ENCODE data around the gene PSD4.

PSD4 gene

DNA sequence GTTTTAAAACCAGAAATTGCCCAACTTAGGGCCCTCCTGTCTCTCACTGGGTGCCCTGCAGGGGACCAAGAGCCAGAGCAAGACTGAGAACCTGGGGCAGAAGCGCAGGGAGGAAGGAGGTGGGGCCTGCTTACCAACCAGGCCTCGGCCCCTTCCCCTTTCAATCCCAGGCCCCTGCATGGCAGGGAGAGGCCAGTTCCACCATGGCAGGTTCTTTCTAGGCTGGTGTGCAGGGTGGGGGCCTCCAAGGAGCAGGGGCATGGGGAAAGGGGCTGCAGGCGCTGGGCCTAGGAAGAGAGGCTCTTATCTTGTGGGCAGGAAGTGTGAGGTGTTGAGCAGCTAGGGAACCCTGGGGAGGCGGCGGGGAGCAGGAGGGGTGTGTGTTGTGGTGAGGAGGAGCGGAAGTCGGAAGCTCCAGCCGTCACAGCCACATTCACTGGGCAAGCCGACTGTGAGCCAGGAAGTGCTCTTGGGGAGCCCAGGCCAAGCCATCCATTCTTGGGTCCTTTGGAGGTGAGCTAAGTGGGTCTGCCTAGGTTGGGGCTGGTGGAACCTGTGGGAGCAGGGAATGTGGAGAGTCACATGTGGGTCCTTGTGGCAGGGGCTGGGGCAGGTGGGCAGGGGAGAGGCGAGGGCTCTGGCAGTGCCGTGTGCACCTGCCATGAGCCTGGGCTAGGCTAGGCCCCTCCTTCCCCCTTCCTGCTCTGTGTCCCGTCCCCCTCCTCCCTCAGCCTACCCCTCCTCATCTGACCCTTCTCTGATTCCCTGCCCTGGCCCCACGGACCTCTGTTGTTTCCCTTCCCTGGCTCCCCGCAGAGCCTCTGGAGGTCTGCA is at the start of gene PSD4:
Gene PSD4 (plus strand): TSS at position 430 of the 834 bp plus-strand sequence. CDS start 8,486 bp downstream, outside the sequence.
- DNase-seq (ENCODE audit: low spot score): peak; percentile 58

DNA sequence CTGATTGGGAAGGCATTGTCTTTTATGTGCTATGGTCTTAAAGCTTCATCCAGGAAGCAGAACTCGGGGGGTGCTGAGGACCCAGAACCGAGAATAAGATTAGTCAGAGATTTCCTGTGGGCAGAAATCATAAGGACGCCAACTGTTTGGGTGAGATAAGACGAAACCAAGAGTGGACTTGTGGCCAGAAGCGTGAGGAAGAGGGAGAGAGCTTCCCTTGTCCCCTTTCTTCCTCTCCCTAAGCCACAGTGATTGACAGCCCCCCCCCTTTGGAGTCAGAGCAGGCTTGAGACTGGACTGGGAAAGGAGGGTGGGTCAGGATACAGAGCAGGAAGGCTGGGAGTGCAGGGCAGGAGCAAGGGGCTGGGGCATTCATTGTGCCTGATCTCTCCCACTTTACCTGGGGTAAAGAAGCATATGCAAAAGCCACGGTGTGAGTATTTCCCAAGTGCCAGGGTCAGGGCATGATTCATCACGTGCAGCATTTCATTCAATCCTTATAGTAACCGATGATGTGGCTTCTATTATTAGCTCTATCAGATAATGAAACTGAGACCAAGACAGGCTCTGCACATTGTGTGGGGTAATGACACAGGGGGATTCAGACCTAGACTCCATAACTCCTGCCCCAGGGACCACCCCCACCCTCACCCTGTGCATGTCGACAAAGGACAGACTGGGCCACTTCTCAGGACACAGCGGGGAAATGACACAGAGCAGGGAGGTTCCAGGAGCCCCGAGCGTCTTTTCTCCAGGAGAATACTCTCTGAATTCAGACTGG is 49.4 kb upstream of the PSD4 start:
- DNase-seq (ENCODE audit: low spot score): no peak

DNA sequence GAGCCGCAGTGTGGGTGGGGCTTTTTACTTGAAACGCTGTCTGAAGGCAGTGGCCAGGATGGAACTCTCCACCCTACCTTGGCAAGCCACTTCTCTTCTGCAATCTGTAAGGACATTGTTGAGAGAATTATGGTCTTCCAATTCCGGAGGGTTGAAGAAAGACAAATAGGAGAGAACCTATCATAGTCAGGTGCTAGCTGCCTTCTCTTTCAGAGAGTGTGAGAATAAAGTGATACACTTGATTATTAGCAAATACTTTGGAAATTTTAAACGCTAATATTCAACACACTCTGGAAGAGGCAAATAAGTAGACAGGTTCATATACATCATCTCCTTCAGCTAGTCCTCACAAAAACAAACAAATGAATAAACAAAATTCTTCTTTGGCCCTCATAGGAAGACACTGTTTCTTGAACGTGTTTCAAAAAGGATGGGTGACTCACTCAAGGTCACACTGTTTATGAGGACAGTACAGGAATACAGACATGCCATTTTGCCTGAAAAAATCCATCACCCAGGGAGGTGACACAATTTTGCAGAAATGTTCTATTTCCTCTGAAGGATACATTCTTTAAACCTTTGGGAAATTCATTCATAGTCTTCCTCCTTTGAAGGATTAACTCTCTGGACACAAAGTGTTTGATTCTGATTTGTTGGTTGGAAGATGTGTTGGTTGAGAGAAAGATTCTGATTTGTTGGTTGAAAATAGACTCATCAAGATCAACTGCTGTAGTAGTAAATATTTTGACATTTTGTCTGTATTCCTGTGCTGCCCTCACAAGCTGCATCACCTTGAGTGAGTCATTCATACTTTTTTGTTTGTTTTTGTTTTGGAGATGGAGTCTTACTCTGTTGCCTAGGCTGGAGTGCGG is 48.6 kb upstream of the PSD4 start:
- no peak for DNase-seq (ENCODE audit: low spot score)

DNA sequence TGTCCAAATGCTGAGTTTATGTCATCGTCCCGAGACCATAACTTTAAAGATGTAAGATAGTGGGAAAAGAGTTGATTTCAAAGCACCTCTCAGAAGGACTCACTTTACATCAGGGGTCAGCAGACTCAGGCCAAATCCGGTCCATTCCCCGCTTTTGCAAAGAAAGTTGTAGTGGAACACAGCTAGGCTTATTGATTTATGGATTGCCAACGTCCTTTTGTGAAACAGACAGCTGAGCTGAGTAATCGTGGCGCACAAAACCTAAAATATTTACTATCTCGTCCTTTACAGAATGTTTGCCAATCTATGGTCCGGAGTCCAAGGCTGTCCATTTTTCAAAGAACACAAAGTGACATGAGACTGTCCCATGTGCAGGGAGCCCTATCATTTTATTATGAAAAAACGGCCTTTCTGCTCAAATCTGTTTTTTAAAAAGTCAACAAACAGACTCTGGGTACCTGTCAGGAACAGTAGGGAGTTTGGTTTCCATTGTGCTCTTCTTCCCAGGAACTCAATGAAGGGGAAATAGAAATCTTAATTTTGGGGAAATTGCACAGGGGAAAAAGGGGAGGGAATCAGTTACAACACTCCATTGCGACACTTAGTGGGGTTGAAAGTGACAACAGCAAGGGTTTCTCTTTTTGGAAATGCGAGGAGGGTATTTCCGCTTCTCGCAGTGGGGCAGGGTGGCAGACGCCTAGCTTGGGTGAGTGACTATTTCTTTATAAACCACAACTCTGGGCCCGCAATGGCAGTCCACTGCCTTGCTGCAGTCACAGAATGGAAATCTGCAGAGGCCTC is 46.7 kb upstream of the PSD4 start, which contains the start of gene IL1RN:
Gene IL1RN (plus strand): TSS at position 754 of the 801 bp plus-strand sequence. CDS start 27 bp downstream, at position 781.
- no peak for DNase-seq (ENCODE audit: low spot score)

DNA sequence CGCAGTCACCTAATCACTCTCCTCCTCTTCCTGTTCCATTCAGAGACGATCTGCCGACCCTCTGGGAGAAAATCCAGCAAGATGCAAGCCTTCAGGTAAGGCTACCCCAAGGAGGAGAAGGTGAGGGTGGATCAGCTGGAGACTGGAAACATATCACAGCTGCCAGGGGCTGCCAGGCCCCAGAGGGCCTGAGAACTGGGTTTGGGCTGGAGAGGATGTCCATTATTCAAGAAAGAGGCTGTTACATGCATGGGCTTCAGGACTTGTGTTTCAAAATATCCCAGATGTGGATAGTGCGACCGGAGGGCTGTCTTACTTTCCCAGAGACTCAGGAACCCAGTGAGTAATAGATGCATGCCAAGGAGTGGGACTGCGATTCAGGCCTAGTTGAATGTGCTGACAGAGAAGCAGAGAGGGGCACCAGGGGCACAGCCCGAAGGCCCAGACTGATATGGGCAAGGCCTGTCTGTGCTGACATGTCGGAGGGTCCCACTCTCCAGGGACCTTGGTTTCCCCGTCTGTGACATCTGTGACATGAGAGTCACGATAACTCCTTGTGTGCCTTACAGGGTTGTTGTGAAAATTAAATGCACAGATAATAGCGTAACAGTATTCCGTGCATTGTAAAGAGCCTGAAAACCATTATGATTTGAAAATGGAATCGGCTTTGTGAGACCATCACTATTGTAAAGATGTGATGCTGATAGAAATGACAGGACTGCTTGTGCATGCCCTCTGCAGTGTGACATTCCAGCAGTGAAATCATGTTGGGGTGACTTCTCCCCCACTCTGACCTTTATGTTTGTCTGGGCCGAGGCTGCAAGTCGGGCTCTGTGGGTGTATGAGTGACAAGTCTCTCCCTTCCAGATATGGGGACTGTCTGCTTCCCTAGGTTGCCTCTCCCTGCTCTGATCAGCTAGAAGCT is 45.9 kb upstream of the PSD4 start:
- DNase-seq (ENCODE audit: low spot score): no peak

DNA sequence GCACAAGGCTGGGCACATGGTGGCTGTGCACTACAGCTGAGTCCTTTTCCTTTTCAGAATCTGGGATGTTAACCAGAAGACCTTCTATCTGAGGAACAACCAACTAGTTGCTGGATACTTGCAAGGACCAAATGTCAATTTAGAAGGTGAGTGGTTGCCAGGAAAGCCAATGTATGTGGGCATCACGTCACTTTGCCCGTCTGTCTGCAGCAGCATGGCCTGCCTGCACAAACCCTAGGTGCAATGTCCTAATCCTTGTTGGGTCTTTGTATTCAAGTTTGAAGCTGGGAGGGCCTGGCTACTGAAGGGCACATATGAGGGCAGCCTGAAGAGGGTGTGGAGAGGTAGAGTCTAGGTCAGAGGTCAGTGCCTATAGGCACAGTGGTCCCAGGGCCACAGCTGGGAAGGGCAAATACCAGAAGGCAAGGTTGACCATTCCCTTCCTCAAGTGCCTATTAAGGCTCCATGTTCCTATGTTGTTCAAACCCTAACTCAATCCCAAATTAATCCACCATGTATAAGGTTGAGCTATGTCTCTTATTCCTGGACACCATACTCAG is 44.2 kb upstream of the PSD4 start:
- no peak for DNase-seq (ENCODE audit: low spot score)

DNA sequence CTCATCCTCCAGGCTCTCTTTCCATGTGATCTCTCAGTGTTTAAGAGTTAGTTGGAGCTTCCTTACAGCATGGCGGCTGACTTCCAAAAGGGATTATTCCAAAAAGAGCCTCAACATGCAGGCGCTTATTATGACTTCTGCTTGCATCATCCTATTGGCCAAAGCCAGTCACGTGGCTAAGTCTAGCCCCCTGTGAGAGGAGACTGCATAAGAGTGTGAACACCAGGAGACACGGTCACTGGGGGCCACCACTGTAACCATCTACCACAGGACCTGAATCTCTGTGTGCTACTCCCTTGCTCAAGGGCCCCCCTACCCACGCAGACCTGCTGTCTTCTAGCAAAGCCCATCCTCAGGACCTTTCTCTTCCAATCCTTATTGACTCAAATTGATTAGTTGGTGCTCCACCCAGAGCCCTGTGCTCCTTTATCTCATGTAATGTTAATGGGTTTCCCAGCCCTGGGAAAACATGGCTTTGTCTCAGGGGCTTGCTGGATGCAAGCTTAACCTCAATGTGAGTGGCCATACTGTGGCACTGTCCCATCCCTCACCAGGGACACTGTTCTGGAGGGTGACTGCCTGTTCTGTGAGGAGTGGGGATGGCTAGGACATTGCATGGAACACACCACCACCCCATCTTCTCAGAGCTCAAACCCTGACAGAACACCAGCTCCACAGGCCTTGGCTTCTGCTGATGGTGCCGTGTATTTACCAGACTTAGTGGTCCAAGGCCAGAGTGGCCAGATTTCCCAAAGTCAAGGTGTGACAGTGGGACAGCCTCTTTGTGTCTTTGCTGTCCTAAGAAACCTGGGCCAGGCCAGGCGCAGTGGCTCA is 42.2 kb upstream of the PSD4 start:
- DNase-seq (ENCODE audit: low spot score): no peak

DNA sequence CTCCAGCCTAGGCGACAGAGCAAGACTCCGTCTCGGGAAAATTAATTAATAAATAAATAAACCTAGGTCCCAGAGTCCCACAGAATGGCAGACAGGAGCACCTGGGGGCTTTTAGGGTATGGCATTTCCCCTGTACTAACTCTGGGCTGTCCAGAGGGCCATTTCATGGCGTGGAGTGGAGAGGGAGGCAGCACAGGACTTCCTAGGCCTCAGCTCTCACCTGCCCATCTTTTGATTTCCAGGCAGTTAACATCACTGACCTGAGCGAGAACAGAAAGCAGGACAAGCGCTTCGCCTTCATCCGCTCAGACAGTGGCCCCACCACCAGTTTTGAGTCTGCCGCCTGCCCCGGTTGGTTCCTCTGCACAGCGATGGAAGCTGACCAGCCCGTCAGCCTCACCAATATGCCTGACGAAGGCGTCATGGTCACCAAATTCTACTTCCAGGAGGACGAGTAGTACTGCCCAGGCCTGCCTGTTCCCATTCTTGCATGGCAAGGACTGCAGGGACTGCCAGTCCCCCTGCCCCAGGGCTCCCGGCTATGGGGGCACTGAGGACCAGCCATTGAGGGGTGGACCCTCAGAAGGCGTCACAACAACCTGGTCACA is 41.3 kb upstream of the PSD4 start:
- DNase-seq (ENCODE audit: low spot score): no peak

DNA sequence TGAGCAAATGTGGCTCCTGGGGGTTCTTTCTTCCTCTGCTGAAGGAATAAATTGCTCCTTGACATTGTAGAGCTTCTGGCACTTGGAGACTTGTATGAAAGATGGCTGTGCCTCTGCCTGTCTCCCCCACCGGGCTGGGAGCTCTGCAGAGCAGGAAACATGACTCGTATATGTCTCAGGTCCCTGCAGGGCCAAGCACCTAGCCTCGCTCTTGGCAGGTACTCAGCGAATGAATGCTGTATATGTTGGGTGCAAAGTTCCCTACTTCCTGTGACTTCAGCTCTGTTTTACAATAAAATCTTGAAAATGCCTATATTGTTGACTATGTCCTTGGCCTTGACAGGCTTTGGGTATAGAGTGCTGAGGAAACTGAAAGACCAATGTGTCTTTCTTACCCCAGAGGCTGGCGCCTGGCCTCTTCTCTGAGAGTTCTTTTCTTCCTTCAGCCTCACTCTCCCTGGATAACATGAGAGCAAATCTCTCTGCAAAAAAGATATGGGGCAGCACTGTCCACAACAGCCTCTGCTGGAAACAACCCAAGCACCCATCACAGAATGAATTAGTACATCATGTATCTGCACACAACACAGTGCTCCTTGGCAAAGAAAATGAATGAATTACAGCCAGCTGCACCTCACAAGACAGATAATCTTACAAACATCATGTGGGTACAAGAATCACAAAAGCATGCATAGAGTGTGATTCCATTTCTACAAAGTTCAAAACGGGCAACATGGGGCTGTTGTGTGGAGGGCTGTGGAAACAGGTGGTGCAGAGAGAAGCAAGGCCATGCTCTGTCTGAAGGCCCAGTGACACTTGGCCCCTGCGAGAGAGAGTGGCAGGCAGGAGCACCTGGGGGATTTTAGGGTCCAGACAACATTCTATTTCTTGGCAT is 39.8 kb upstream of the PSD4 start:
- DNase-seq (ENCODE audit: low spot score): no peak

DNA sequence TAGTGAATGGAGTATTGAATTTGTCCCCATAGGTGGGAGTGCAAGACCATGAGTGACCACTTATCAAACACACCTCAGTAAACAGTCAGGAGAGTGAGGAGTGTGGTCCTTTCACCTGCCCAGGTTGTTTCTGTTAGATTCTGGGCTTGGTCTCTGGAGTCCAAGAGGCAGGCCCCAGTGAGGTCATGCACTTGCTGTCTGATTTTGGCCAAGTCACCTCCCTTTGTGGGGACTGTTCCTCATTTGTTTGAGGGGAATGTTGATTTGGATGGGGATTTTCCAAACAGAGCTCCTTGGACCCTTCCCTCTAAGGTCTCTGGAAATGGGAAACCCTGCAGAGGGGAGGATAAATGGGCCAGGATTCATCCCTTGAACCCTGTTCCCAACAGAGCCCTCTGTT is 39.1 kb upstream of the PSD4 start:
- DNase-seq (ENCODE audit: low spot score): no peak

DNA sequence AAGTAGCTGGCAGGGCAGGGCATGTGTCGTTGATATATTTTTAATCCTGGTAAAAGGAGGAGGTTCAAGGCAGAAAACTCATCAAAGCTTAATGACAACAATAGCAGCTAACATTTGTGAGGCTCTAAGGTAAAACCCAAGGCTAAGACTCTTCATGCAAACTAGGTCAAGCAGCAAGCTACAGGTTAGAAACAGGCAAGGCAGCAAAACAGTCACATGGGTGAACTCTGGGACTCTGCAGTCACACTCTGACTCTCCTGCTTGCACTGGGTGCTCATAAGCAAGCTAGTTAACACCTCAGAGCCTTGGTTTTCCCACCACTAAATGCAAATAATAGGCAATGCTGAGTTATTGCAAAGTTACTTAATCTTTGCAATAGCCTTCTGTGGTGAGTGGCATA is 38.5 kb upstream of the PSD4 start:
- DNase-seq (ENCODE audit: low spot score): no peak

DNA sequence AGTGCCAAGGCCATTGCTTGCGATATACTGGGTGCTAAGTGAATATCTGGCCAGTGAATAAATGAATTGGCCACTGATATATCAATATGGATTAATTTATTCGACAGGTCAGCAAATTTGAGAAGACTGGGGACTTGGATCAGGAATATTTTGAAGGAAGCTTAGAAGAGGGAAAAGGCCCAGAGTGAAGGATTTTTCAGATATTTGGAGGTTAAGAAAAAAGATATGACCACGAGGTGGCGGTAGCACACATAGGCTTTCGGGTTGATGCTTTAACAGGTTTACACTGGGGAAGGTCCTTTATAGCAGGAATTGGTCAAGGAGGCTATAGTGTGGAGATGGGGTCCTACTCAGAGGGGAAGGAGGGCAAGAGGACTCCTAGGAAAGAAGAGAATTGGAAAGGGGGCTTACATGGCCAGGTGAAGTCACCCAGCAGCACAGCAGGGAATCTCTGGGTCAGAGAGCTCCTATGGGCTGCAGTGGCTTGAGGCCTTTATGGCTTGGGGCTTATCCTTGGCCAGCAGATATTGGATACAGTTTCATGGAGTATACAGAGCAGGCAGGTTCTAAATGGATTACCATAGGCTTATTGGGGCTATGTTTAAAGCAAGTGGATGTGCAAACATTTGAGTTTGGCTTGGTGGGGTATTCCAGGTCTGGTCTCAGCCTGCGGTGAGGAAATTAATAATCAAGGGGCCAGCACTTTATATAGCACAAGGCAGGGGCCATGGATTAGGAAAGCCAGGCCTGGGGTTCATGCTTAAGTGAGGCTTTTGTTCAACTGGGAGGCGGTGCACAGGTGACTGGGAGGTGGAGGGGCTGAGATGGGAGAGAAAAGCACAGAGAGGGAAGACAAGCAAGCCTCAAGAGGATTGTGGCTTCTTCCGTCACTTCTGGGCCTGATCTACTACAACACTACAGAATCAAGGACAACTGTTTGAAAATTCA is 36.7 kb upstream of the PSD4 start:
- peak; percentile 69 for DNase-seq (ENCODE audit: low spot score)

DNA sequence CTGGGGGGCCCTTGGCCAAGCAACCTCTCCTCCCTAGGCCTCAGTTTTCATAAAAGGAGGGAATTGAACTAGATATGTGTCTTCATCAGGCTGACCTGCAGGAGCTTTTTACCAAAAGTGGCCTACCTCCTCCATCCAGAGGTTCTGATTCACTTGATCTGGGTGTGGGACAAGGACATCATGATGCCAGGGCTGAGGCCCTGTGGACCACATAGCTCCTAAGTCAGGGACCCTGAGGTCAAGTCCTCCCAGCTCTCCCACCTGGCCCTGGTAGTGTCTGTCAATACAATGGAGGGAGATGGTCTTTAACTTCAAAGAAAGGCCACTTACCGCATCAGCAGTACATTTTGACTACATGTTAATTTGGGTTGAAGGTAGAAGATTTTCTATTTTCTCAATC is 35.9 kb upstream of the PSD4 start:
- DNase-seq (ENCODE audit: low spot score): no peak

DNA sequence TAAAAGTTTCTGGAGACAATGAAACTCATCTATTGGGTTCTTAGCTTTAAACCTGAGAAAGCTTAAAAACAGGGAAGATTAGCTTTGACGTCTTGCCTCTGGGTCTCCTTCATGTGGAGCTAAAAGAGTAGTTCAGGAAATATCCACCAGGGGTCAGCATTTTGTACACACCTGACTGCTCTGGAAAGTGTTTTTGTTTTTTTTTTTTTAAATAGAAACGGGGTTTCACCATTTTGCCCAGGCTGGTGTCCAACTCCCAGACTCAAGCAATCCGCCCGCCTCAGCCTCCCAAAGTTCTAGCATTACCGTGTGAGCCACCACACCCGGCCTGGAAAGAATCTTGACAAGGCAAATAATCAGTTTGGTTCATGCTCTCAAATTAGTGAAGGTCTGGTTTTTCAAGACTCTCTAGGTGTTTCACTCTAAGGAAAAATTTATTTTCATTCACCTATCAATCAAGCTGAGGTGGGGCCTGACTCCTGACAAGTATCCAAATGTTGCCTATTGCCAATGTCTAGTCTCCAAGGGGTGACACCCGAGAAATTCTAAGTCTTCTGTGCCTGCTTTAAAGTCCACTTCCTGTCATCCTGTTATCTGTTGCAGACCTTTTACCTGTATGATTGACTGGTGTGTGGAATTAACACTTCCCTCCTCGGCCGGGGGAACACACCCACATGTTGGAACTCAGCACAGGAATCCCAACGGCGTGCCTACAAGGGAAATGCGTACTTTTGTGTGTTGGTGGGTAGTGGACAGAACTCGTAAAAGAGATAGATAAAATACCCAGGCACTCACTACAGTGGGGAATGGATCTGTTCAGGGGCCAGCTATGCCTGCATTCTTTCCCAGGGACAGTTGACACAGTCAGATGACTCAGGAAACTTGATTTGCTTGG is 35.1 kb upstream of the PSD4 start:
- DNase-seq (ENCODE audit: low spot score): peak; percentile 84

DNA sequence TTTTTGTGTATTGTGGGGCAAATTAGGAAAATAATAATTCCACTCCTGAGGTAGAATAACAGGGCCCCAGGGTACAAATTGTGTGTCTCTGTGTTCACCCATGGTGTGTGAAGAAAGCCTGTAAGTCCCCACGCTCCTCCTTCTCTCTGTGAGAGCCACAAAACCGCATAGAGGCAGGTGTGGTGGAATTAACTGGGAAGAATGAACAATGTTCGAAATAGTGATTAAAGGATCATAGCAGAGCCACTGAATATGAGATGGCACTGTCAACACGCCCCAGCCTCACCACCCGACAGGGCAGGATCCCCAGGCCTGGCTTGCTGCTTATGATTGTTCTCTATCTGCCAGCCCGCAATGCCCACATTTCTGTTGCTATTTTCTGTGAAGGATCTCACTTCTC is 32.3 kb upstream of the PSD4 start:
- no peak for DNase-seq (ENCODE audit: low spot score)

Data from hematopoietic multipotent progenitor cell treated with erythropoietin and hydrocortisone succinate and interleukin-3 and kit ligand, for 15 days (in vitro differentiated cells).